Measurements from ENCODE around the gene B4GALNT2. TPM values are rescaled to one million over a fixed set of nuclear protein-coding genes. Genes with fewer than 3 reads are reported as not detected.
"Not testable (repeated sequence)": the region's sequence is repeated elsewhere in the genome, so short reads cannot be mapped to it uniquely, and the experiment has no call there.

B4GALNT2 gene
- total RNA-seq, 3 donors from 2014 or later, result 23.6 to 138 (median 31.7) TPM

- no peak for DNase-seq
- Histone ChIP-seq H3K36me3 (ENCODE audit: low read depth) (no peaks in the 10 kb centered on the region), H3K9me3 (peaks cover 11% of the 10 kb centered on the region), H3K4me1 (ENCODE audit: low read depth) (no peaks in the 10 kb centered on the region), H3K4me3 (no peak overlapping the region)
- TF ChIP-seq CTCF (IDR thresholded peaks at IDR 0.05), result no peak
- intact Hi-C loops (cut with DNase I, micrococcal nuclease), result loop anchor here in 1 of 2 donors (10.0 kb wide), 1 partner anchor 55 kb away; no protein-coding TSS in a partner anchor
- no peak for ATAC-seq
Observed at GRCh38 chr17:49170216-49170615, 37.6 kb downstream of the B4GALNT2 start.

DNA sequence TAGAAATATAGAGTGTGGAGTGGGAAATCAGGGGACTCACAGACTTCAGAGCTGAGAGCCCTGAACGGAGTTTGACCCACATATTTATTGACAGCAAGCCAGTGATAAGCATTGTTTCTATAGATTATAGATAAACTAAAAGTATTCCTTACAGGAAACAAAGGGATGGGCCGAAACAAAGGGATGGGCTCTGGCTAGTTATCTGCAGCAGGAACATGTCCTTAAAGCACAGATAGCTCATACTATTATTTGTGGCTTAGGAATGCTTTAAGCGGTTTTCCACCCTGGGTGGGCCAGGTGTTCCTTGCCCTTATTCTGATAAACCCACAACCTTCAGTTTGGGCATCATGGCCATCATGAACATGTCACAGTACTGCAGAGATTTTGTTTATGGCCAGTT lies 38.1 kb downstream of the B4GALNT2 start:
- not testable (repeated sequence) for H3K36me3 ChIP-seq (ENCODE audit: low read depth); ATAC-seq; H3K4me1 ChIP-seq (ENCODE audit: low read depth); H3K4me3 ChIP-seq; DNase-seq
- peaks cover 16% of the 10 kb centered on the region for H3K9me3 ChIP-seq
- intact Hi-C loops (cut with DNase I, micrococcal nuclease), result loop anchor here in 1 of 2 donors (10.0 kb wide), 1 partner anchor 54 kb away; no protein-coding TSS in a partner anchor

GRCh38 chr17:49175978-49176377 lies 43.4 kb downstream of the B4GALNT2 start:
- DNase-seq; H3K4me1 ChIP-seq (ENCODE audit: low read depth); H3K36me3 ChIP-seq (ENCODE audit: low read depth); ATAC-seq; H3K4me3 ChIP-seq: not testable (repeated sequence)
- intact Hi-C loops (cut with DNase I, micrococcal nuclease), result loop anchor here in 1 of 2 donors (10.0 kb wide), 1 partner anchor 49 kb away; no protein-coding TSS in a partner anchor
- H3K9me3 ChIP-seq, result peaks cover 29% of the 10 kb centered on the region

- intact Hi-C loops (cut with DNase I, micrococcal nuclease), result loop anchor here in 1 of 2 donors (10.0 kb wide), 1 partner anchor 54 kb away; the partner anchor contains the start of gene PHOSPHO1
- Histone ChIP-seq H3K4me1 (ENCODE audit: low read depth) (no peaks in the 10 kb centered on the region), H3K4me3 (no peak overlapping the region), H3K9me3 (peaks cover 25% of the 10 kb centered on the region), H3K36me3 (ENCODE audit: low read depth) (no peaks in the 10 kb centered on the region)
- ATAC-seq (peak; percentile 89), DNase-seq (peak in 2 of 3 donors; percentile 73 to 86)
- peak; percentile 76 for TF ChIP-seq CTCF (IDR thresholded peaks at IDR 0.05)
Observed at GRCh38 chr17:49180303-49180702, 47.7 kb downstream of the B4GALNT2 start.

DNA sequence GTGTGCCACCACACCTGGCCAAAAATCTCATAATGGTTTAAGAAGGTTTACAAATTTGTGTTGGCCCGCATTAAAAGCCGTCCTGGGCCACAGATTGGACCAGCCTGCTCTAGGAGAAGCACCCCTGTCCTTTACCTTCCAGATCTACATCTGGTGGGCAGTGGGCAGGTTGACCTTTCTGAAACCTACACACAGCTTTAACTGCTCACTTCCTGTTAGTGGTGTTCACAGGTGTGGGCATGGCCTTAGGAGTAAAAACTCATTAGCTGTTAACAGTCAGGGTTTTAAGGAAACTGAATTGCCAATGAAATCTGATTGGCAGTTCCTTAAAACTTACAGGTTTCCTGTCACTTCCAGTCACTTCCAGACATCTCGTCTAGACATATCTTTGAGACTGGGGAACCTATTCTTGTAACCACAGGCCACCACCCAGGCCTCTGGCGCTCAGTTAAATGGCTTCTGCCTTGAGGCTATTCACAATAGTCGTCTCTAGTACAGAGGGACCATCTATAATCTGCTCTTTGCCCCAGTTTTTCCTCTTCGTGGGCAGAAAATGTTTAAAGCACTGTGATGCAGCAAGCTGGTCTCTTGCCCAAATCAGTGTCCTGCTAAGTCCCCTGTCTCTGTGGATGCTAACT lies 48.5 kb downstream of the B4GALNT2 start:
- Histone ChIP-seq H3K36me3 (ENCODE audit: low read depth) (no peaks in the 10 kb centered on the region), H3K4me1 (ENCODE audit: low read depth) (no peaks in the 10 kb centered on the region), H3K4me3 (no peak overlapping the region), H3K9me3 (peaks cover 21% of the 10 kb centered on the region)
- ATAC-seq (no peak), DNase-seq (no peak)
- intact Hi-C loops (cut with DNase I, micrococcal nuclease), result loop anchor here in 1 of 2 donors (10.0 kb wide), 1 partner anchor 54 kb away; the partner anchor contains the start of gene PHOSPHO1
- TF ChIP-seq CTCF (IDR thresholded peaks at IDR 0.05), result no peak

DNA sequence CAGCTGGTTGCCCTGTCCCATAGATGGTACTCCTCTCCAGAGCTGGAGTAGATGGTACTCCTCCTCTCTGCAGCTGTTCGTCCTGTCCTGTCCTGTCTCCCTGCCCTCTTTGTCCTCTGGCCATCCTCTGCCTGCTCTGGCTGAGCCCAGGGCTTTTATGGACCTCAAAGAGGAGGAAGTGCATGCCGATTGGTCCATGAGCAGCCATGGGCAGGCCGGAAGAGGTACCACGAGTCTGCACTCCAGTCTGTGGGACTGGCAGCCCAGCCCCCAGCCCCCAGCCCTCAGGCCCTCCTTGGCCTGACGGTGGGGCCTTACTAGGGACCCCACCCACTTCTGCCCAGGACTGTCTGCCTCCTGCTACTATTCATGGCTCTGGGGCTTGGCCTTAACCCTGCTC lies 50.8 kb downstream of the B4GALNT2 start:
- no peak for TF ChIP-seq CTCF (IDR thresholded peaks at IDR 0.05)
- H3K4me1 ChIP-seq (ENCODE audit: low read depth), result no peaks in the 10 kb centered on the region
- no peak for ATAC-seq
- H3K9me3 ChIP-seq, result peaks cover 12% of the 10 kb centered on the region
- DNase-seq, result no peak
- no peaks in the 10 kb centered on the region for H3K36me3 ChIP-seq (ENCODE audit: low read depth)
- H3K4me3 ChIP-seq, result no peak overlapping the region
- intact Hi-C loops (cut with DNase I, micrococcal nuclease), result loop anchor here in 1 of 2 donors (10.0 kb wide), 1 partner anchor 51 kb away; the partner anchor contains the start of gene PHOSPHO1

Measured in mucosa of descending colon (tissue), 3 donors.